K562 (cell line): ENCODE measurements around the gene WWOX. TPM values are rescaled to one million over a fixed set of nuclear protein-coding genes. Genes with fewer than 3 reads are reported as not detected.

ENCODE experiments used
- ATAC-seq: fragments of 200-7000 bp; cut with Tn5 transposase; 3 replicates; pipeline ENCODE4 v1.9.1; 2020; ENCODE audit warnings: moderate library complexity
- BruUV-seq: library from RNA; stranded (reverse); fragments of 400-500 nt; replicated peaks from 2 replicates; lab custom pipeline; 2021; lab: Mats Ljungman, UMichigan
- CTCF ChIA-PET: fragments of 300-600 bp; formaldehyde crosslinking; extraction: SDS; loops from one replicate; lab custom pipeline; 2021; ENCODE audit warnings: low intra/inter-chr PET ratio; lab: Yijun Ruan, JAX
- POLR2A ChIA-PET: fragments of 300-600, 350-650 bp; sonication (Branson Sonifier 250); formaldehyde crosslinking; extraction: SDS; loops from one replicate; lab custom pipeline; 2021; ENCODE audit warnings: antibody characterized with exemption, inconsistent platforms; lab: Yijun Ruan, JAX
- DNase-seq, 4 experiments: peaks; one replicate each; pipeline versions ENCODE4 v3.0.0 to v3.0.0-alpha.2; 2011 to 2018; ENCODE audit warnings: low spot score in 3 of 4, mixed read lengths in 3 of 4; ENCODE audit errors: extremely low read depth in 1 of 4
- FAIRE-seq: peaks from 2 replicates; lab custom pipeline; 2011; peaks lifted over from hg19 to GRCh38; lab: Jason Lieb, UNC
- H2AFZ ChIP-seq: 2 replicates; pipeline ENCODE4 v1.6.0; 2011; ENCODE audit warnings: low read depth, low read length, control low read depth, inconsistent platforms
- H3K27ac ChIP-seq: fragments of 200-600 bp; 3 replicates; pipeline ENCODE4 v1.8.0; 2011; ENCODE audit warnings: low read depth, mild to moderate bottlenecking, control low read depth, inconsistent platforms, low read length, moderate library complexity, mixed read lengths; ENCODE audit errors: extremely low read depth
- H3K27me3 ChIP-seq, 2 experiments: fragments of 300-600 bp in 1 of 2; 2 replicates in 1 of 2; 3 replicates in 1 of 2; pipeline versions ENCODE4 v1.6.0 to v1.8.0; 2011; ENCODE audit warnings: inconsistent platforms in 2 of 2, low read length in 2 of 2, mild to moderate bottlenecking in 1 of 2, mixed read lengths in 1 of 2, moderate library complexity in 1 of 2; ENCODE audit not compliant: control insufficient read depth in 2 of 2, insufficient read depth in 2 of 2
- H3K36me3 ChIP-seq: fragments of 300-600 bp; 3 replicates; pipeline ENCODE4 v1.8.0; 2011; ENCODE audit warnings: mild to moderate bottlenecking, low read length, inconsistent platforms; ENCODE audit not compliant: control insufficient read depth, insufficient read depth
- H3K4me1 ChIP-seq, 2 experiments: fragments of 200-600 bp in 1 of 2; replicated peaks in 1 of 2; 2 replicates in 1 of 2; 3 replicates in 1 of 2; pipeline versions ENCODE4 v1.5.1 to v1.8.0; 2011; ENCODE audit warnings: inconsistent platforms in 2 of 2, low read length in 2 of 2, mild to moderate bottlenecking in 1 of 2, mixed read lengths in 1 of 2, moderate library complexity in 1 of 2; ENCODE audit not compliant: control insufficient read depth in 2 of 2, insufficient read depth in 2 of 2
- H3K4me2 ChIP-seq: 2 replicates; pipeline ENCODE4 v1.6.1; 2011; ENCODE audit warnings: low read length, control low read depth, inconsistent platforms, mixed read lengths; ENCODE audit not compliant: insufficient read depth
- H3K4me3 ChIP-seq: fragments of 200-600 bp; sonication (generic), shearing (Covaris generic); 2 replicates; pipeline ENCODE4 v1.5.1; 2016; ENCODE audit warnings: control low read depth, inconsistent platforms
- H3K79me2 ChIP-seq: fragments of 200-600 bp; 3 replicates; pipeline ENCODE4 v1.8.0; 2011; ENCODE audit warnings: low read length, inconsistent platforms; ENCODE audit not compliant: control insufficient read depth, insufficient read depth
- H3K9ac ChIP-seq, 2 experiments: 2 replicates each; pipeline versions ENCODE4 v1.6.0 to v1.6.1; 2011; ENCODE audit warnings: low read depth in 2 of 2, low read length in 2 of 2, control low read depth in 1 of 2, inconsistent platforms in 1 of 2, mild to moderate bottlenecking in 1 of 2, mixed read lengths in 1 of 2; ENCODE audit not compliant: insufficient read depth in 1 of 2
- H3K9me1 ChIP-seq: one replicate; pipeline ENCODE4 v1.6.0; 2011; ENCODE audit warnings: inconsistent platforms, mild to moderate bottlenecking, low read length, moderate library complexity; ENCODE audit not compliant: control insufficient read depth, insufficient read depth
- H3K9me3 ChIP-seq: replicated peaks from 2 replicates; pipeline ENCODE4 v1.5.1; 2011; ENCODE audit warnings: low read depth, low read length, inconsistent platforms; ENCODE audit not compliant: control insufficient read depth, insufficient read depth
- H4K20me1 ChIP-seq: replicated peaks from 2 replicates; pipeline ENCODE4 v1.6.1; 2011; ENCODE audit warnings: low read length, inconsistent platforms, mixed read lengths; ENCODE audit not compliant: control insufficient read depth, insufficient read depth
- BACH1 ChIP-seq: fragments of 200-800 bp; sonication (Bioruptor generic); IDR thresholded peaks from 2 replicates; pipeline ENCODE4 v1.6.1; 2016; ENCODE audit warnings: missing genetic modification characterization, missing compliant biosample characterization
- ESRRA ChIP-seq: fragments of 450-650 bp; IDR thresholded peaks from 2 replicates; pipeline ENCODE4 v1.6.1; 2014; ENCODE audit warnings: low read depth, mild to moderate bottlenecking, moderate library complexity, borderline replicate concordance
- HNRNPK ChIP-seq: fragments of 200-400 bp; formaldehyde crosslinking; IDR thresholded peaks from one replicate; pipeline ENCODE4 v1.6.1; 2018; ENCODE audit warnings: mild to moderate bottlenecking, low read depth, low read length; ENCODE audit not compliant: poor library complexity, severe bottlenecking
- PCBP2 ChIP-seq: fragments of 200-400 bp; formaldehyde crosslinking; IDR thresholded peaks from 2 replicates; pipeline ENCODE4 v1.6.1; 2018; ENCODE audit warnings: low read length, low read depth, mild to moderate bottlenecking, moderate library complexity; ENCODE audit not compliant: poor library complexity, severe bottlenecking
- SLC30A9 ChIP-seq: fragments of 250-450 bp; sonication (Bioruptor Pico); IDR thresholded peaks from 2 replicates; pipeline ENCODE4 v1.8.0; 2022; ENCODE audit warnings: mild to moderate bottlenecking, moderate library complexity
- SMAD1 ChIP-seq: fragments of 150-350 bp; IDR thresholded peaks from 2 replicates; pipeline ENCODE4 v1.6.1; 2014; ENCODE audit warnings: low read length, low read depth; ENCODE audit not compliant: partially characterized antibody
- SNRNP70 ChIP-seq: fragments of 200-400 bp; formaldehyde crosslinking; optimal IDR thresholded peaks from 2 replicates; pipeline ENCODE3; 2017; ENCODE audit warnings: low read depth, low read length
- SREBF1 ChIP-seq: fragments of 150-350 bp; IDR thresholded peaks from 2 replicates; pipeline ENCODE4 v1.6.1; 2014; ENCODE audit warnings: antibody characterized with exemption, low read depth, low read length, borderline replicate concordance
- TAF7 ChIP-seq: fragments of 450-650 bp; IDR thresholded peaks from 2 replicates; pipeline ENCODE4 v1.6.1; 2016; ENCODE audit warnings: missing genetic modification characterization, missing compliant biosample characterization
- TAL1 ChIP-seq: fragments of 450-650 bp; IDR thresholded peaks from 2 replicates; pipeline ENCODE4 v1.6.1; 2016; ENCODE audit warnings: mild to moderate bottlenecking
- YY1 ChIP-seq, 3 experiments: IDR thresholded peaks; 2 replicates each; pipeline ENCODE4 v1.6.1; 2011; ENCODE audit warnings: low read length in 2 of 3, mild to moderate bottlenecking in 2 of 3, moderate library complexity in 2 of 3, borderline replicate concordance in 1 of 3, control low read depth in 1 of 3, low read depth in 1 of 3; ENCODE audit not compliant: insufficient read depth in 3 of 3, insufficient replicate concordance in 2 of 3, control insufficient read depth in 1 of 3, insufficient read length in 1 of 3; ENCODE audit errors: extremely low read depth in 1 of 3
- WGBS: fragments of 100-300 bp; shearing (Covaris generic); methylation state at CpG from one replicate; pipeline ENCODE4 v1.1.6; 2016; ENCODE audit warnings: low coverage, mixed read lengths; ENCODE audit not compliant: insufficient coverage; ENCODE audit errors: missing lambda C conversion rate; 5-methylcytosine and 5-hydroxymethylcytosine counted together
- in situ Hi-C: fragments of 300-500 bp; cut with MboI; formaldehyde crosslinking; loops from 4 replicates; pipeline ENCODE4 v1.15.0; 2018; ENCODE audit warnings: inconsistent platforms, mixed read lengths
- intact Hi-C: fragments of 100-400 bp; cut with micrococcal nuclease; formaldehyde crosslinking; loops from 2 replicates; pipeline ENCODE4 v1.14.2; 2022
- polyA plus RNA-seq, 8 experiments: library from polyadenylated mRNA; depleted of rRNA in 4 of 8; stranded (reverse) in 5 of 8; unstranded in 3 of 8; fragments of >200 nt; fragmentation: Nextera tagmentation in 2 of 8; fragmentation: Illumina TruSeq in 1 of 8; extraction: Ambion mirVana in 2 of 8; extraction: Trizol in 1 of 8; gene quantifications; 2 replicates each; pipeline versions ENCODE4 v1.2.1 to v1.2.3, GENCODE V29; 2011 to 2014; ENCODE audit warnings: inconsistent platforms in 1 of 8, missing spikeins in 1 of 8
- total RNA-seq, 7 experiments: library from RNA; depleted of rRNA in 6 of 7; stranded (reverse); fragments of >200 nt in 6 of 7; fragmentation: Illumina TruSeq in 2 of 7; extraction: Trizol in 2 of 7; gene quantifications; 2 replicates each; pipeline versions ENCODE4 v1.2.1 to v1.2.3, GENCODE V29; 2011 to 2021; ENCODE audit warnings: low replicate concordance in 1 of 7
- TF ChIP-seq, protein P1 (sequence below): sonication (generic); IDR thresholded peaks from 2 replicates; pipeline ENCODE4 v1.6.1; 2016
- TF ChIP-seq, protein P2 (sequence below): sonication (generic); formaldehyde crosslinking; IDR thresholded peaks from 2 replicates; pipeline ENCODE4 v1.8.0; 2023; ENCODE audit warnings: mild to moderate bottlenecking, missing genetic modification reagents
- TF ChIP-seq, protein P3 (sequence below): fragments of 250-450 bp; sonication (Bioruptor Pico); IDR thresholded peaks from 2 replicates; pipeline ENCODE4 v1.5.0; 2021; ENCODE audit warnings: mild to moderate bottlenecking, moderate library complexity

Gene WWOX
- total and polyA plus RNA-seq, 9 of the 15 experiments (the other 6 are each of a cell fraction or from before 2014, with no cell fraction given) = 1.6 to 22.7 (median 8.1) TPM

DNA sequence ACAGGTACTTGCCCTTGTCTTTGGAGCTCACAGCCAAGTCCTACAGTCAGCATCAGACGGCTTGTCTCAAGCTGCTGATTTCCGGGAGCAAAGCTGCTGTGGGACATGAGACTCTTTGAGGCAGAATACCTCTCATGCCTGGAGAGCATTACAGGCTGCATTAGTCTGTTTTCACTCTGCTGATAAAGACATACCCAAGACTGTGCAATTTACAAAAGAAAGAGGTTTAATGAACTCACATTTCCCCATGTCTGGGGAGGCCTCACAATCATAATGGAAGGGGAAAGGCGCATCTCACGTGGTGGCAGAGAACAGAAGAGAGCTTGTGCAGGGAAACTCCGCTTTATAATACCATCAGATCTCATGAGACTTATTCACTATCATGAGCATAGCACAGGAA is 661.2 kb downstream of the WWOX start:
- ChIA-PET CTCF (no interaction called here), POLR2A (interaction anchor here (0.6 kb wide), 1 partner anchor 599 kb away, joined by 3 read pairs; no protein-coding TSS in a partner anchor)
- Histone ChIP-seq H3K27ac (no peak overlapping the region), H3K4me3 (no peak overlapping the region), H3K9me3 (no peaks in the 10 kb centered on the region), H3K79me2 (no peaks in the 10 kb centered on the region), H3K4me1 (no peaks in the 10 kb centered on the region), H3K36me3 (no peaks in the 10 kb centered on the region), H3K9ac (no peak overlapping the region), H2AFZ (no peak overlapping the region), H3K9me1 (no peaks in the 10 kb centered on the region), H3K27me3 (peaks cover 2 to 18% of the 10 kb centered on the region in 2 experiments; a peak in 2 of 5 replicates), H4K20me1 (no peaks in the 10 kb centered on the region), H3K4me2 (no peak overlapping the region)
- WGBS = 5% methylated on average over 5 of the region's 5 CpGs
- ATAC-seq (no peak), FAIRE-seq (no peak), DNase-seq (no peak)
- in situ Hi-C loops (no loop called here), intact Hi-C loops (no loop called here)
- no TSS peak for BruUV-seq
- no peak for TF ChIP-seq SMAD1
- no peak for TF ChIP-seq HNRNPK
- TF ChIP-seq, protein P1, sequence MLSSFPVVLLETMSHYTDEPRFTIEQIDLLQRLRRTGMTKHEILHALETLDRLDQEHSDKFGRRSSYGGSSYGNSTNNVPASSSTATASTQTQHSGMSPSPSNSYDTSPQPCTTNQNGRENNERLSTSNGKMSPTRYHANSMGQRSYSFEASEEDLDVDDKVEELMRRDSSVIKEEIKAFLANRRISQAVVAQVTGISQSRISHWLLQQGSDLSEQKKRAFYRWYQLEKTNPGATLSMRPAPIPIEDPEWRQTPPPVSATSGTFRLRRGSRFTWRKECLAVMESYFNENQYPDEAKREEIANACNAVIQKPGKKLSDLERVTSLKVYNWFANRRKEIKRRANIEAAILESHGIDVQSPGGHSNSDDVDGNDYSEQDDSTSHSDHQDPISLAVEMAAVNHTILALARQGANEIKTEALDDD = no peak
- no peak for TF ChIP-seq TAL1
- no peak for TF ChIP-seq ESRRA
- no peak for TF ChIP-seq SREBF1
- no peak for TF ChIP-seq SNRNP70
- TF ChIP-seq, protein P2, sequence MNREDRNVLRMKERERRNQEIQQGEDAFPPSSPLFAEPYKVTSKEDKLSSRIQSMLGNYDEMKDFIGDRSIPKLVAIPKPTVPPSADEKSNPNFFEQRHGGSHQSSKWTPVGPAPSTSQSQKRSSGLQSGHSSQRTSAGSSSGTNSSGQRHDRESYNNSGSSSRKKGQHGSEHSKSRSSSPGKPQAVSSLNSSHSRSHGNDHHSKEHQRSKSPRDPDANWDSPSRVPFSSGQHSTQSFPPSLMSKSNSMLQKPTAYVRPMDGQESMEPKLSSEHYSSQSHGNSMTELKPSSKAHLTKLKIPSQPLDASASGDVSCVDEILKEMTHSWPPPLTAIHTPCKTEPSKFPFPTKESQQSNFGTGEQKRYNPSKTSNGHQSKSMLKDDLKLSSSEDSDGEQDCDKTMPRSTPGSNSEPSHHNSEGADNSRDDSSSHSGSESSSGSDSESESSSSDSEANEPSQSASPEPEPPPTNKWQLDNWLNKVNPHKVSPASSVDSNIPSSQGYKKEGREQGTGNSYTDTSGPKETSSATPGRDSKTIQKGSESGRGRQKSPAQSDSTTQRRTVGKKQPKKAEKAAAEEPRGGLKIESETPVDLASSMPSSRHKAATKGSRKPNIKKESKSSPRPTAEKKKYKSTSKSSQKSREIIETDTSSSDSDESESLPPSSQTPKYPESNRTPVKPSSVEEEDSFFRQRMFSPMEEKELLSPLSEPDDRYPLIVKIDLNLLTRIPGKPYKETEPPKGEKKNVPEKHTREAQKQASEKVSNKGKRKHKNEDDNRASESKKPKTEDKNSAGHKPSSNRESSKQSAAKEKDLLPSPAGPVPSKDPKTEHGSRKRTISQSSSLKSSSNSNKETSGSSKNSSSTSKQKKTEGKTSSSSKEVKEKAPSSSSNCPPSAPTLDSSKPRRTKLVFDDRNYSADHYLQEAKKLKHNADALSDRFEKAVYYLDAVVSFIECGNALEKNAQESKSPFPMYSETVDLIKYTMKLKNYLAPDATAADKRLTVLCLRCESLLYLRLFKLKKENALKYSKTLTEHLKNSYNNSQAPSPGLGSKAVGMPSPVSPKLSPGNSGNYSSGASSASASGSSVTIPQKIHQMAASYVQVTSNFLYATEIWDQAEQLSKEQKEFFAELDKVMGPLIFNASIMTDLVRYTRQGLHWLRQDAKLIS (CRISPR knock-in tag) = no peak
- TF ChIP-seq BACH1 (tag) = no peak
- TF ChIP-seq PCBP2 = no peak
- no peak for TF ChIP-seq SLC30A9 (CRISPR knock-in tag)
- TF ChIP-seq YY1 (IDR thresholded peaks at IDR 0.05; ENCODE audit: borderline replicate concordance in 1 of 3, control insufficient read depth in 1 of 3, extremely low read depth in 1 of 3, insufficient read depth in 3 of 3, insufficient read length in 1 of 3, insufficient replicate concordance in 2 of 3, low read depth in 1 of 3, low read length in 2 of 3) = no peak
- TF ChIP-seq, protein P3, sequence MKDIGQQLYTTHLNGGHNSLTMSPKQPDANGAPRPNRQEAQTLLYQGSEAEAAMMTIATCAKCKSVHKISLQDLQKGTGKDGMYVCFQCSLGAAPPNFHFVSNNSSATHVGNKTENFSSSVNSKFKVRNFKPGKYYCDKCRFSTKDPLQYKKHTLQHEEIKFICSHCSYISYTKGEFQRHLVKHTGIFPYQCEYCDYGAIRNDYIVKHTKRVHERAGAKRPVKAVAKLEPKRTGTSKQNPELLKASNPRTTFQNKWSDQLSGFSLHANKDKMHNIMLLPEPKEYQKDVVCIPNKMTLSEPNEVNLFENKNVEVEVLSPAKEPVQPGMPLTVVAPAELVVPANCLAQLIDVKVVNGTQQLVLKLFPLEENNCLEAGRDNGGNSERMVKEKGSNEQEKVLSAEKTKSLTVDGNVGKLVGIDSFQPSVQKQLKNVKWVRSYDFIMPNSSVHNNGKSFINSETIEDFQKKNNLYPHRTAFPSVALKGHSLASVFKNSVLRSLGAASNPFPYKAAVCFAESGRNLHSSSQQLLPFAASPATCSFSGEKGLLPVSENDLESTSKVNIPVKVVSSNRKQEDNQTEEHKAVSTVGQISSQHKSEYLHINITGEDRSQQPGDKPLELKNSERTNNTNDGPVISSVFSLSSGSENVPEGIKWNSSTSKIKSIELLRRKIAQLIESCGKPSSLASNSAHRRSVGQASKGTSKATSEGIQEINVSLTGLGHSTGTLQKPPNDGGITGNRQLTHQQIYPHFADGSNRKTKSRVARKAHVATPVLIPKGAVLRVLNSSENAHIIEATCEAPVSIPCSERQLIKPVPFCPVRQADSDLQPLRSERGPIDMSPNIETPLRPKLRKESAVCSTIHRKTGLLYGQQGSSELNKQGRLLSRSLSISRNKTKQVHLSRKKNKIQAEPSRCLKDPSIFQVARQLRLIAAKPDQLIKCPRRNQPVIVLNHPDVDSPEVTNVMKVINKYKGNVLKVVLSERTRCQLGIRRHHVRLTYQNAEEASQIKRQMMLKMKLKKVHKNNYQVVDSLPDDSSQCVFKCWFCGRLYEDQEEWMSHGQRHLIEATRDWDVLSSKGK = no peak
- TF ChIP-seq TAF7 = no peak
